Memory B cell (primary cell): ENCODE measurements around the gene SOD2.
"Not testable (repeated sequence)": the region's sequence is repeated elsewhere in the genome, so short reads cannot be mapped to it uniquely, and the experiment has no call there.

ENCODE experiments used
- ATAC-seq: fragments of 150-1000 bp; cut with Tn5 transposase; 2 replicates; pipeline ENCODE4 v1.10.0; 2021; ENCODE audit warnings: low read depth, mild to moderate bottlenecking, moderate library complexity
- DNase-seq, 2 donors: peaks; one replicate each; pipeline ENCODE4 v3.0.0; 2022; ENCODE audit warnings: low spot score in 2 of 2
- H3K27ac Mint-ChIP-seq: one replicate; pipeline ENCODE4 v1.8.0; 2022; ENCODE audit warnings: mild to moderate bottlenecking, moderate library complexity, mixed read lengths
- H3K27me3 Mint-ChIP-seq: one replicate; pipeline ENCODE4 v1.8.0; 2022; ENCODE audit warnings: mixed read lengths
- H3K36me3 Mint-ChIP-seq: one replicate; pipeline ENCODE4 v1.8.0; 2022; ENCODE audit warnings: mild to moderate bottlenecking, mixed read lengths
- H3K4me1 Mint-ChIP-seq: one replicate; pipeline ENCODE4 v1.8.0; 2022; ENCODE audit warnings: mixed read lengths
- H3K4me3 Mint-ChIP-seq: one replicate; pipeline ENCODE4 v1.8.0; 2022; ENCODE audit warnings: mild to moderate bottlenecking, moderate library complexity, mixed read lengths
- H3K9me3 Mint-ChIP-seq: one replicate; pipeline ENCODE4 v1.8.0; 2022; ENCODE audit warnings: mixed read lengths

SOD2 gene

GRCh38 chr6:159693128-159693893, at the start of gene SOD2:
Gene SOD2, minus strand, starts transcription at chr6:159693241. Its CDS starts 74 bp downstream, at chr6:159693167.
- peaks cover 31% of the 10 kb centered on the region for H3K4me1 Mint-ChIP-seq
- peak; percentile 70 for ATAC-seq
- peak within 1 kb of the TSS; percentile 92 for H3K4me3 Mint-ChIP-seq
- H3K27me3 Mint-ChIP-seq = no peaks in the 10 kb centered on the region
- DNase-seq = peak; percentile 86 to 92
- peaks cover 12% of the 10 kb centered on the region for H3K36me3 Mint-ChIP-seq
- H3K9me3 Mint-ChIP-seq = no peaks in the 10 kb centered on the region
- peak within 1 kb of the TSS; percentile 94 for H3K27ac Mint-ChIP-seq

GRCh38 chr6:159742165-159742564, 49.1 kb upstream of the SOD2 start:
- DNase-seq (no peak), ATAC-seq (no peak)
- Mint-ChIP-seq H3K4me1 (peaks cover 13% of the 10 kb centered on the region), H3K4me3 (no peak overlapping the region), H3K36me3 (peaks cover 27% of the 10 kb centered on the region), H3K9me3 (no peaks in the 10 kb centered on the region), H3K27me3 (no peaks in the 10 kb centered on the region), H3K27ac (no peak overlapping the region)

GRCh38 chr6:159739341-159739740, 46.3 kb upstream of the SOD2 start:
- Mint-ChIP-seq H3K27me3 (no peaks in the 10 kb centered on the region), H3K4me3 (no peak overlapping the region), H3K4me1 (peaks cover 10% of the 10 kb centered on the region), H3K27ac (no peak overlapping the region), H3K36me3 (peaks cover 10% of the 10 kb centered on the region), H3K9me3 (no peaks in the 10 kb centered on the region)
- ATAC-seq (no peak), DNase-seq (no peak)

- DNase-seq (no peak), ATAC-seq (no peak)
- H3K27me3 Mint-ChIP-seq = no peaks in the 10 kb centered on the region
- H3K4me1 Mint-ChIP-seq = peaks cover 16% of the 10 kb centered on the region
- H3K36me3 Mint-ChIP-seq = peaks cover 8% of the 10 kb centered on the region
- no peak overlapping the region for H3K27ac Mint-ChIP-seq
- H3K4me3 Mint-ChIP-seq = no peak overlapping the region
- no peaks in the 10 kb centered on the region for H3K9me3 Mint-ChIP-seq
Measured at GRCh38 chr6:159736908-159737307, 43.9 kb upstream of the SOD2 start.

GRCh38 chr6:159733395-159733794, 40.4 kb upstream of the SOD2 start:
- not testable (repeated sequence) for H3K27ac Mint-ChIP-seq, H3K4me3 Mint-ChIP-seq, DNase-seq

GRCh38 chr6:159732550-159732949, 39.5 kb upstream of the SOD2 start:
- not testable (repeated sequence) for H3K36me3 Mint-ChIP-seq, H3K9me3 Mint-ChIP-seq, DNase-seq, H3K27me3 Mint-ChIP-seq, H3K4me3 Mint-ChIP-seq, ATAC-seq
- Mint-ChIP-seq H3K4me1 (peaks cover 20% of the 10 kb centered on the region), H3K27ac (peak overlapping the region; percentile 29)

More at GRCh38 chr6:159733395-159733794, 40.4 kb upstream of the SOD2 start:
- H3K9me3 Mint-ChIP-seq, H3K27me3 Mint-ChIP-seq, ATAC-seq, H3K36me3 Mint-ChIP-seq: not testable (repeated sequence)
- peaks cover 26% of the 10 kb centered on the region for H3K4me1 Mint-ChIP-seq

- H3K36me3 Mint-ChIP-seq = peaks cover 2% of the 10 kb centered on the region
- peak overlapping the region; percentile 81 for H3K27ac Mint-ChIP-seq
- no peaks in the 10 kb centered on the region for H3K27me3 Mint-ChIP-seq
- DNase-seq (no peak), ATAC-seq (no peak)
- H3K4me1 Mint-ChIP-seq = peaks cover 25% of the 10 kb centered on the region
- no peaks in the 10 kb centered on the region for H3K9me3 Mint-ChIP-seq
- H3K4me3 Mint-ChIP-seq = peak overlapping the region; percentile 14
Measured at GRCh38 chr6:159730332-159730676, 37.3 kb upstream of the SOD2 start.

GRCh38 chr6:159729598-159730331, 36.7 kb upstream of the SOD2 start:
- DNase-seq (peak in 1 of 2 donors; percentile 16), ATAC-seq (no peak)
- peaks cover 2% of the 10 kb centered on the region for H3K36me3 Mint-ChIP-seq
- H3K9me3 Mint-ChIP-seq = no peaks in the 10 kb centered on the region
- peaks cover 25% of the 10 kb centered on the region for H3K4me1 Mint-ChIP-seq
- no peaks in the 10 kb centered on the region for H3K27me3 Mint-ChIP-seq
- peak overlapping the region; percentile 83 for H3K4me3 Mint-ChIP-seq
- H3K27ac Mint-ChIP-seq = peak overlapping the region; percentile 81

GRCh38 chr6:159728531-159728964, 35.5 kb upstream of the SOD2 start:
- DNase-seq (no peak), ATAC-seq (no peak)
- Mint-ChIP-seq H3K27me3 (no peaks in the 10 kb centered on the region), H3K9me3 (no peaks in the 10 kb centered on the region), H3K27ac (peak overlapping the region; percentile 98), H3K36me3 (no peaks in the 10 kb centered on the region), H3K4me1 (peaks cover 25% of the 10 kb centered on the region), H3K4me3 (peak overlapping the region; percentile 83)

GRCh38 chr6:159727717-159728445, 34.8 kb upstream of the SOD2 start:
- DNase-seq (no peak), ATAC-seq (peak; percentile 32)
- peaks cover 4% of the 10 kb centered on the region for H3K36me3 Mint-ChIP-seq
- H3K4me3 Mint-ChIP-seq = peak overlapping the region; percentile 83
- H3K27me3 Mint-ChIP-seq = no peaks in the 10 kb centered on the region
- peaks cover 26% of the 10 kb centered on the region for H3K4me1 Mint-ChIP-seq
- no peaks in the 10 kb centered on the region for H3K9me3 Mint-ChIP-seq
- H3K27ac Mint-ChIP-seq = peak overlapping the region; percentile 98

GRCh38 chr6:159726918-159727716, 34.1 kb upstream of the SOD2 start, which contains the start of gene WTAP:
Gene WTAP, plus strand, starts transcription at chr6:159727506. Its CDS starts 8,760 bp downstream, at chr6:159736266.
- Mint-ChIP-seq H3K27me3 (no peaks in the 10 kb centered on the region), H3K36me3 (peaks cover 7% of the 10 kb centered on the region), H3K4me1 (peaks cover 22% of the 10 kb centered on the region), H3K4me3 (peak within 1 kb of the TSS; percentile 94), H3K27ac (peak within 1 kb of the TSS; percentile 98), H3K9me3 (no peaks in the 10 kb centered on the region)
- DNase-seq (peak; percentile 88 to 94), ATAC-seq (peak; percentile 79)

GRCh38 chr6:159726255-159726917, 33.3 kb upstream of the SOD2 start:
- Mint-ChIP-seq H3K4me3 (peak overlapping the region; percentile 94), H3K4me1 (peaks cover 21% of the 10 kb centered on the region), H3K9me3 (no peaks in the 10 kb centered on the region), H3K36me3 (peaks cover 7% of the 10 kb centered on the region), H3K27me3 (no peaks in the 10 kb centered on the region), H3K27ac (peak overlapping the region; percentile 98)
- ATAC-seq = no peak
- DNase-seq = no peak

GRCh38 chr6:159725208-159725607, 32.2 kb upstream of the SOD2 start:
- DNase-seq, H3K27ac Mint-ChIP-seq, H3K36me3 Mint-ChIP-seq, H3K27me3 Mint-ChIP-seq, ATAC-seq, H3K4me3 Mint-ChIP-seq, H3K9me3 Mint-ChIP-seq: not testable (repeated sequence)
- peaks cover 17% of the 10 kb centered on the region for H3K4me1 Mint-ChIP-seq
